ENCODE results near the gene DTWD2. TPM values are rescaled to one million over a fixed set of nuclear protein-coding genes. Genes with fewer than 3 reads are reported as not detected.

DTWD2 gene
- total RNA-seq, 2 donors from 2014 or later: 3.8 to 4.0 TPM

GRCh38 chr5:118791926-118792734 lies 196.2 kb downstream of the DTWD2 start:
- ATAC-seq (peak; percentile 48 to 77), DNase-seq (ENCODE audit: low spot score in 2 of 2) (peak in 1 of 2 donors; percentile 19)
- H3K36me3 Mint-ChIP-seq: no peaks in the 10 kb centered on the region
- H3K27ac Mint-ChIP-seq: no peak overlapping the region
- no peaks in the 10 kb centered on the region for H3K9me3 Mint-ChIP-seq

- Mint-ChIP-seq H3K27ac (no peak overlapping the region), H3K36me3 (no peaks in the 10 kb centered on the region), H3K9me3 (no peaks in the 10 kb centered on the region)
- ATAC-seq: no peak
- DNase-seq (ENCODE audit: low spot score in 2 of 2): no peak
Measured at GRCh38 chr5:118789366-118789765, 199.0 kb downstream of the DTWD2 start.

- Mint-ChIP-seq H3K27ac (no peak overlapping the region), H3K9me3 (no peaks in the 10 kb centered on the region), H3K36me3 (no peaks in the 10 kb centered on the region)
- ATAC-seq: no peak
- DNase-seq (ENCODE audit: low spot score in 2 of 2): no peak
Measured at GRCh38 chr5:118788351-118788750, 200.0 kb downstream of the DTWD2 start.

Other genes with a start within 250 kb of the DTWD2 start
- 10 to 100 TPM; 26.8 to 28.5 TPM for gene DMXL1, start 82.5 kb upstream of the DTWD2 start, total RNA-seq